PFSK-1 (cell line): ENCODE data around the gene MTUS2.

Experiments
- FOXP2 ChIP-seq: optimal IDR thresholded peaks from 2 replicates; pipeline ENCODE3; 2011; ENCODE audit warnings: borderline replicate concordance, control low read depth, inconsistent platforms; ENCODE audit not compliant: insufficient read depth; ENCODE audit errors: extremely low read length, extremely low read depth
- POLR2AphosphoS5 ChIP-seq: IDR thresholded peaks from 2 replicates; pipeline ENCODE4 v1.6.1; 2012; ENCODE audit warnings: low read depth, mild to moderate bottlenecking, control low read depth, low read length, moderate library complexity
- SIN3A ChIP-seq: IDR thresholded peaks from 2 replicates; pipeline ENCODE4 v1.6.1; 2012; ENCODE audit warnings: mild to moderate bottlenecking, low read length, moderate library complexity, borderline replicate concordance; ENCODE audit not compliant: insufficient read depth
- TAF1 ChIP-seq: IDR thresholded peaks from 2 replicates; pipeline ENCODE4 v1.6.1; 2012; ENCODE audit warnings: low read length, control low read depth, borderline replicate concordance; ENCODE audit not compliant: insufficient read depth
- TF ChIP-seq, protein P1 (sequence below), 2 experiments: IDR thresholded peaks; 2 replicates each; pipeline versions ENCODE4 v1.6.1 to v1.8.0; 2011 to 2012; ENCODE audit warnings: low read depth in 2 of 2, low read length in 2 of 2, control low read depth in 1 of 2, inconsistent platforms in 1 of 2, mild to moderate bottlenecking in 1 of 2, moderate library complexity in 1 of 2; ENCODE audit not compliant: insufficient read depth in 1 of 2

MTUS2 gene

DNA sequence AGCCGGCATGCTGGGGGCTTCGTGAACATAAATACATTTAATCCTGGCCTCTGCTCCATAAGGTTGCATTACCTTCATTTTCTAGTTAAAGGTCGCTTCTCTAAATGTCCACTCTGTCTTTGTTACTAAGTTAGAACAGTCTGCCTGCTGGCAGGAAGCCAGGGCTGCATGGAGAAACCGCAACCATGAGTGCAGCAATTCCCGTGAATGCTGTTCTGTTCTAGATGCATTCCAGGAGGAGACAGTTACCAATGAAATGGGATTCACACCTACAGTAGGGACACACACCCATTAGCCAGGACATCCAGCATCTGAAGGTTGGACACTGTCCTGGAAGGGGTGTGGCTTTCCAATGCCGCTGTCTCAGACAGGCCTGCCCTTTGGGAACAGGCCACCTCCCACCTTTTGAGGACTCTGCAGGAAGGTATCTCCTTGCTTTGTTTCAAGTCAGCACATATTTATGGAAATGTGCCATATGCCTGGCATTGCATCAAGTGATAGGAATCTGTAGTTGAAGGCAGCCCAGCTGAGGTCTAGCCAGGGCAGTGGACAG lies 645.7 kb downstream of the MTUS2 start:
- TF ChIP-seq, protein P1, sequence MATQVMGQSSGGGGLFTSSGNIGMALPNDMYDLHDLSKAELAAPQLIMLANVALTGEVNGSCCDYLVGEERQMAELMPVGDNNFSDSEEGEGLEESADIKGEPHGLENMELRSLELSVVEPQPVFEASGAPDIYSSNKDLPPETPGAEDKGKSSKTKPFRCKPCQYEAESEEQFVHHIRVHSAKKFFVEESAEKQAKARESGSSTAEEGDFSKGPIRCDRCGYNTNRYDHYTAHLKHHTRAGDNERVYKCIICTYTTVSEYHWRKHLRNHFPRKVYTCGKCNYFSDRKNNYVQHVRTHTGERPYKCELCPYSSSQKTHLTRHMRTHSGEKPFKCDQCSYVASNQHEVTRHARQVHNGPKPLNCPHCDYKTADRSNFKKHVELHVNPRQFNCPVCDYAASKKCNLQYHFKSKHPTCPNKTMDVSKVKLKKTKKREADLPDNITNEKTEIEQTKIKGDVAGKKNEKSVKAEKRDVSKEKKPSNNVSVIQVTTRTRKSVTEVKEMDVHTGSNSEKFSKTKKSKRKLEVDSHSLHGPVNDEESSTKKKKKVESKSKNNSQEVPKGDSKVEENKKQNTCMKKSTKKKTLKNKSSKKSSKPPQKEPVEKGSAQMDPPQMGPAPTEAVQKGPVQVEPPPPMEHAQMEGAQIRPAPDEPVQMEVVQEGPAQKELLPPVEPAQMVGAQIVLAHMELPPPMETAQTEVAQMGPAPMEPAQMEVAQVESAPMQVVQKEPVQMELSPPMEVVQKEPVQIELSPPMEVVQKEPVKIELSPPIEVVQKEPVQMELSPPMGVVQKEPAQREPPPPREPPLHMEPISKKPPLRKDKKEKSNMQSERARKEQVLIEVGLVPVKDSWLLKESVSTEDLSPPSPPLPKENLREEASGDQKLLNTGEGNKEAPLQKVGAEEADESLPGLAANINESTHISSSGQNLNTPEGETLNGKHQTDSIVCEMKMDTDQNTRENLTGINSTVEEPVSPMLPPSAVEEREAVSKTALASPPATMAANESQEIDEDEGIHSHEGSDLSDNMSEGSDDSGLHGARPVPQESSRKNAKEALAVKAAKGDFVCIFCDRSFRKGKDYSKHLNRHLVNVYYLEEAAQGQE (IDR thresholded peaks at IDR 0.05; ENCODE audit: insufficient read depth in 1 of 2, low read depth in 2 of 2, low read length in 2 of 2) = no peak
- TF ChIP-seq POLR2AphosphoS5 (no peak), TAF1 (no peak), SIN3A (no peak), FOXP2 (no peak)

DNA sequence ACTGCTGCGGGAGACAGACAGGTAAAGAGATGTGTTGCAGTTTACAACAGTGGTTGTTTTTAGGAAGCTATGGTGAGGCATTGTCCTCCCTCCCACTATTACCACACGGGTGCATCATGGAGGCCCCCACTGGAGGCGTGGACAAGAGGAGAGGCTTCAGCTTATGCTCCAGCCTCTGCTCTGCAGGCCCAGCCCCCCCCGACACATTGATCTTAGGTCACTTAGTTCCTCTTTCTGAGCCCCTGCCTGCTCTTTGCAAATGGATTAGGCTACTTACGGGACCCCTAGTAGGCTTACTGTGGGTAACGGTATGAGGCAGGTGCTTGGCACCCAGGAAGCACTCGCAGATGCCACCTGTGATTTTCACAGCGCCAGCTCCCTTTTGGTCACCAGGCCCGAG lies 651.4 kb downstream of the MTUS2 start:
- TF ChIP-seq SIN3A = no peak
- TF ChIP-seq, protein P1 (IDR thresholded peaks at IDR 0.05; ENCODE audit: insufficient read depth in 1 of 2, low read depth in 2 of 2, low read length in 2 of 2) = no peak
- no peak for TF ChIP-seq POLR2AphosphoS5
- TF ChIP-seq TAF1 = no peak
- TF ChIP-seq FOXP2 = no peak

DNA sequence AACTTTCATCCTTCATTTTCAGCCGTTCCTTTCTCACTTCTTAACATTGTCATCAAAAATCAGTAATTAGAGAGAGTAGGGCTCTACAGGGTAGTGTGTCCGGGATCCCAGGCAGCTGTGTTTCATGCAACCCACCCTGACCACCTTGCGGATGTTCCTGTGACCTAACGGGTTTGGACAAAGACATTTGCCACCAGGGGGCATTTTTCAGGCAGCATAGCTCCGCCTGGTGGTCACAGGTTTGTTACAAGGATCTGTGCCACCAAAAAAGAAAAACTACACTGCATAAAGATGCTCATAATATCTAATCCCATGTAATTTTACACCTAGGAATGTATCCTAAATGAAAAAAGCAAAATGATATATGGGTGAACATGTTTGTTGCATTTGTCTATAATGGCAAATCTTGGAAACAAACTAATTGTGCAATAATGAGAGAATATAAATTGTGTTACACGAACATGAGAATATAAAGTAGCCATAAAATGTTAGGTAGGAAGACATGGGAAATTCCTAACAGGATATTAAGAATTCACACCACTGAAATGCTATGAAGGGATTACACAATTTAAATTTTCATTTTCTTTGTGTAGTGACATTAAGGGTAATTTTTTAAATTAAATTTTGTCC lies 652.3 kb downstream of the MTUS2 start:
- TF ChIP-seq SIN3A = no peak
- no peak for TF ChIP-seq FOXP2

DNA sequence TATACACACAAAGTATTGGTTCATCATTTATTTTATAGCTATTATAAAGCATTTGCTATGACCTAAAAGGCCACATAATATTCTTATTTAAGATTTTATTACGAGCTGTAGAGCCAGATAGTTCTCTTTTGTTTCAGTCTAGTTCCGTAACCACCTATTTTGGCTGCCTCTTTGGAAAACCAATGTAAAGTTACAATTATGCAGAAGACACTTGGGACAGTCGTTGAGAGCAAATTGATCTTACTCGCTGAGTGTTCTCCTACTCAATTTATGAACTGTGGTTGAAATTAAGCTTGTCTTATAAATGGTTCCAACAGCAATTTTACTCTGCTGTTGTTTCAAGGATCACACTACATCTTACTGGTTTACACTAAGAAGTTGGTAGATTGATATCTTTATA lies 653.0 kb downstream of the MTUS2 start:
- TF ChIP-seq FOXP2 (no peak), TAF1 (no peak), SIN3A (no peak), POLR2AphosphoS5 (no peak)
- TF ChIP-seq, protein P1 (IDR thresholded peaks at IDR 0.05; ENCODE audit: insufficient read depth in 1 of 2, low read depth in 2 of 2, low read length in 2 of 2) = no peak

DNA sequence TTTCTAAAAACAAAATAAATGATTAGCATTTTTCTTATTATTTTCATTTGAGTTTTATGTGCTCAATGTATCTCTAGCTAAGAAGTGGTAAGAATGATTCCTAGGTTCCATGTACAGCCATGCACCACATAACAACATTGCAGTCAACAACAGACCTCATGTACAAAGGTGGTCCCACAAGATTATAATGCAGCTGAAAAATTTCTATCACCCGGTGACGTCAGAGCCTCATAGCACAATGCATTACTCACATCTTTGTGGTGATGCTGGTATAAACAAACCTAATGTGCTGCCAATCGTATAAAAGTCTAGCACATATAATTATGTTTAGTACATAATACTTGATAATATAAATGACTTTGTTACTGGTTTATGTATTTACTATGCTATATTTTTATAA lies 654.9 kb downstream of the MTUS2 start:
- TF ChIP-seq FOXP2 = no peak
- TF ChIP-seq TAF1 = no peak
- TF ChIP-seq, protein P1 (IDR thresholded peaks at IDR 0.05; ENCODE audit: insufficient read depth in 1 of 2, low read depth in 2 of 2, low read length in 2 of 2) = no peak
- TF ChIP-seq SIN3A = no peak
- TF ChIP-seq POLR2AphosphoS5 = no peak
